Fibroblast of pulmonary artery (primary cell): ENCODE results near the gene BRPF3.
A peak's percentile ranks its signal among the peaks of the same experiment; 100 is the strongest.

Experiments
- DNase-seq: peaks from one replicate; pipeline ENCODE4 v3.0.0-alpha.2; 2010; ENCODE audit warnings: low read depth
- H3K4me3 ChIP-seq: replicated peaks from 2 replicates; pipeline ENCODE4 v1.5.1; 2011; ENCODE audit warnings: low read depth, mild to moderate bottlenecking, control low read depth, low read length, moderate library complexity
- CTCF ChIP-seq: IDR thresholded peaks from 2 replicates; pipeline ENCODE4 v1.5.1; 2011; ENCODE audit warnings: mild to moderate bottlenecking, control low read depth, low read length, inconsistent platforms; ENCODE audit errors: missing control alignments

The BRPF3 gene

GRCh38 chr6:36246506-36247268, 50.1 kb downstream of the BRPF3 start:
- H3K4me3 ChIP-seq = no peak overlapping the region
- DNase-seq = peak; percentile 44
- TF ChIP-seq CTCF = no peak

GRCh38 chr6:36247693-36248092, 51.1 kb downstream of the BRPF3 start:
- peak; percentile 85 for DNase-seq
- H3K4me3 ChIP-seq = no peak overlapping the region
- no peak for TF ChIP-seq CTCF

GRCh38 chr6:36248980-36249379, 52.4 kb downstream of the BRPF3 start:
- peak; percentile 24 for TF ChIP-seq CTCF
- DNase-seq = peak; percentile 83
- H3K4me3 ChIP-seq = no peak overlapping the region

- peak; percentile 41 for DNase-seq
- no peak overlapping the region for H3K4me3 ChIP-seq
- TF ChIP-seq CTCF = no peak
These were observed 53.0 kb downstream of the BRPF3 start for GRCh38 chr6:36249536-36249935.

DNA sequence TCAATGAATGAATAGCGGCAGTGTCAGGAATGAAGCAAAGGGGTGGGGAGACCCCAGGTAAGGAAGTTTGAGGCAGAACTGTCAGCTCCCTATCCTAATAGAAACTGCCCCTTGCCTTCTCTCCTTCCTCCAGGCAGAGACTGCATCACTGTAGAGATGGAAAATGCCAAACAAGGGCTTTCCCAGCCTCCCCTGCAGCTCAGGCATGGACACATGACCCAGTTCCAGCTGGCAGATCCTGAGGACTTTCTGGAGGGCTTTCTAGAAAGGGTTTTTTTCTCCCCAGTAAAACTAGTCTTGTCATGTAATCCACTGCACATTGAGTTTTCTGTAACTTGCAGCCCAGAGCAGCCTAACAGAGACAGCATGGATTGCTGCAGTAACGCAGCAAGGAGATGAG, 55.5 kb downstream of the BRPF3 start:
- no peak for TF ChIP-seq CTCF
- no peak overlapping the region for H3K4me3 ChIP-seq
- no peak for DNase-seq

DNA sequence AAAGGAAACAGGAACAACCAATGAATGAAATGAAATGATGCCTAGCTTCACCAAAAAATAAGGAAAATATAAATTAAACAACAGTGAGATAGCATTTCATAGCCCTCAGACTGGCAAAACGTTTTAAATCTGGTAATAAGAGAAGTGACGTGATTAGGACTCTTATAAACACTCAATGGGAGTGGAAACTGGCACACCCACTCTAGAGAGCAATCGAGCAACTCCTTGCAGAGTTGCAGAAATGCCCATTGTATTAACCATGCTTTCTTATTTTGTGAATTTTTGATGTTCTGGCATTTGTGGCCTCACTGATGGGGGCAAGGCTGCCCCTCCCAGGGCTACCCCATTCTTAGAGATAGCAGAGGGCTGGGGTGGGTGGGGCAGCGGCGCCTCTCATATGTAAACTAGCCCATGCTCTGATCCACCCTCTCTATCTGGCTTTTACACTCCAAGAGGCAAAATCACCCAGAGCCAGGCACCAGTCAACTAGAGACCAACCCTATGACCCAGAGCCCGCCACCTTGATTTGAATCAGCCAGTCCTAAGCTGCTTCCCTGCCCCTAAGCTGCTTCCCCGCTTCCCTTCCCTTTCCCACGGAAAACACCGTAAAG, 67.0 kb downstream of the BRPF3 start:
- TF ChIP-seq CTCF = no peak
- no peak for DNase-seq
- no peak overlapping the region for H3K4me3 ChIP-seq
